ENCODE data around the gene CA10.

CA10 gene

DNA sequence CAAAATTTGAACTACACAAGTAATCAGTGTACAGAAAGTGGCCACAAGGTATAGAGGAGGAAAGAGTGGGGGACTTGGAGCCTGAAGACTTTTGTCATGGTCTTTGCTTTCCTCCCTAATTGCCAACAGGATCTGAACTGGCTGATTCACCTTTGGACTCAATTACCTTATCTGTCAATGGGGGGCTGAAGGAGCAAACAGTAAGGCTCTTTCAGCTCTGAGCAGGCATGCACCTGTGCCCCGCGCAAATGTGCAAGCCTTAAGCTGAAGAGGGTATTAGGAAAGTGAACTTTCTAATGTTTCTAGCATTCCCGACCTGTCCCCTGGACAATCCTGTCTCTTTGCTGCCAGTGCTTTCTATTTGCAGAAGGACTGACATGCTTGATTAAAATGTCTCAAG, 302.7 kb downstream of the CA10 start:
- no peak for DNase-seq

DNA sequence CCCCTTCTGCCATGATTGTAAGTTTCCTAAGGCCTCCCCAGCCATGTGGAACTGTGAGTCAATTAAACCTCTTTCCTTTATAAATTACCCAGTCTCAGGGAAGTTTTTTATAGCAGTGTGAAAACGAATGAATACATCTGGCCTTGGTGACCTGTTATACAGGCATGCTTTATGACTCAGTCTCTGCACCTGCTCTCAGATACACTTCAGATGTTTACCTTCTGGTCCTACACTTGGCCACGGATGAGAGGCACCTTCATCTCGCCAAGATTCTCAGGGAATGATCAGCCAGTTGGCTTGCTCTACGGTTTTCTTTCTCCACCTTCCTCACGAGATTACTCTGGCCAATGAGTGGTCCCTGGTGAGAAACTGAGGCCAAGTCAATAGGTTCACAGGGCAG, 304.7 kb downstream of the CA10 start:
- no peak for DNase-seq

GRCh38 chr17:51852603-51853002, 305.9 kb downstream of the CA10 start:
- DNase-seq, result no peak

DNA sequence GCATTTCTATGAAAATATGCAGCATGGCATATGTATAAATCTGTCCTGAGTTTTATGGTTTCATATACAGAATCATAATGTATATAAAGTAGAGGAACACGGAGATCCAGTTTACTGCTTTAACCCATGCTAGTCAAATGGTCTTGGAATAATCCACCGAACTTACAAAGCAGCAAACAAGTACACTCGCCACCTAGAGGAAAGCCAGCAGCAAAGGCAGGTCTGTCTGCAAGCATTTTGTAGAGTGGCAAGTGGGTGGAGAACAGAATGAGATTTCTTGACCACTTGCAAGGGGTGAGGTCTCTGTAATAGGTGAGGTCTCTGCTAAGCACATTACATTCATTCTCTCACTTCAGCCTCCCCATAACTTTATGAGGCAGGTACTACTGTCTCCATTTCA, 308.3 kb downstream of the CA10 start:
- DNase-seq, result no peak

DNA sequence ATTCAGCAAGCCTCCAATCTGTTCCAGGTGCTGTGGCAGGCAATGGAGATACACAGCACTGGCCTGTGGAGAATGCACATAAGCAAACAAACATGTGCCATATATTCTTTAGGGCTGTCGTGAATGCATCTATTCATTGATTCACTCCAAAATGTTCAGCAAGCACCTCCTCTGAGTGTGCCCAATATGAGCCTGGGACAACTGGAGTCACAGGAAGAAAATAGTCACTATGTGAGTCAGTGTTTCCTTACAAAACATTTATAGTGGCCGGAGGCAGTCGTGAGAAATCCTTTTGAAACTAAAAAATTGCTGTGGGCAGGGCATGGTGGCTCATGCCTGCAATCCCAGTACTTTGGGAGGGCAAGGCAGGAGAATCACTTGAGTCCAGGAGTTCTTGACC, 310.1 kb downstream of the CA10 start:
- DNase-seq, result no peak

GRCh38 chr17:51846566-51846965, 311.9 kb downstream of the CA10 start:
- no peak for DNase-seq

- DNase-seq, result no peak
These were observed 312.7 kb downstream of the CA10 start for GRCh38 chr17:51845776-51846175.

DNA sequence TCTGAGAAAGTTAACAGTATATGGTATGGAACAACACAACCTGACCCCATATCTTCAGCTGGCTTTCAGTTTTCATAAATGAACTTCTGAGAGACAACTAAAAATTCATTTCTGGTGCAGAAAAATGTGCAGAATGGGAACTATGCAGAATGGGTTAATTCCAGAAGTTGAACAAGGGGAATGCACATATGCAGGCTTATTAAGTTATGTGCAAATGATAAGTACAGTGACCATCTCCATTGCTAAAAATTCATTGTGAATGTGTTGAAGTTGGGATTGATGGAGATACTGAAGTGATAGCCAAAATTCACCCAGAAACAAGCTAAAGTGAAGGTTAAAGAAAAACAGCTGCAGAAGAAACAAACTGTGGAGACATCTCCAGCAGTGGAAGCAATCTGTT, 315.8 kb downstream of the CA10 start:
- DNase-seq, result no peak

DNA sequence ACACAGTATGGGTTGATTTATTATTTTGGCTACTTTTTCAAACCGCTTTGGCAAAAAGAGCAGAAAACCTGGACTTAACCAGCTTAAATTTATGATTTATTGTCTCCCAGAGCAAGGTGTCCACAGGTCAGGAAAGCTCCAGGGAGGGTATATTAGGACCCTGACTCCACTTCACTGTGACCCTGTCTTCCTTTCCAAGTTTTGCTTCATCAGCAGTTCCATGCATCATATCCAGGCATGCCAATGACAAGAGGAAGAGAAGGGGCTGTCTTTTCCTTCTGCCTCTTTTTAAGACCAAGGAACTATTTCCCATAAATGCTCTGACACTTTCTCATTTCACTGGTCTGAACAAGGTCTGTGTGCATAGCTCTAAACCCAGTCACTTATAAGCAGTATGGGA, 316.8 kb downstream of the CA10 start:
- DNase-seq, result no peak

GRCh38 chr17:51840688-51841087, 317.8 kb downstream of the CA10 start:
- DNase-seq, result no peak

DNA sequence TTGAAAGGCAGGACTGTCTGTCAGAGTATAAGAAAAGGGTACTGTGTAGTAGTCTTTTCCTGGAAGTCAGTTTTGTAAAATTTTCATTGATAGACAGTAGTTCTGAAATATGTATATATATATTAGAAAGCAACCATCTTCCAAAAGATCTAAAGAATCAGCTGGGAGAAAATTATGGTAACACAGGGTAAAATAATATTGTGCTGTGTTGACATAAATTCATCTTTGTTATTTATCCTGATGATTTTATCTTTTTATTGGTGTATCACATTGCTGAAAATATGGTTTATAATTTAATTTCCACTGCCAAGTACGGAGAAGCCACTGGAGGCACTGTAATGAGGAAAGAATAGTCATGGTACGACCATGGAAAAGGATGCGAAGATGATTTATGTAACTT, 324.9 kb downstream of the CA10 start:
- no peak for DNase-seq

- DNase-seq, result no peak
These were observed 325.5 kb downstream of the CA10 start for GRCh38 chr17:51833045-51833444.

- no peak for DNase-seq
These were observed 327.6 kb downstream of the CA10 start for GRCh38 chr17:51830886-51831285.

DNA sequence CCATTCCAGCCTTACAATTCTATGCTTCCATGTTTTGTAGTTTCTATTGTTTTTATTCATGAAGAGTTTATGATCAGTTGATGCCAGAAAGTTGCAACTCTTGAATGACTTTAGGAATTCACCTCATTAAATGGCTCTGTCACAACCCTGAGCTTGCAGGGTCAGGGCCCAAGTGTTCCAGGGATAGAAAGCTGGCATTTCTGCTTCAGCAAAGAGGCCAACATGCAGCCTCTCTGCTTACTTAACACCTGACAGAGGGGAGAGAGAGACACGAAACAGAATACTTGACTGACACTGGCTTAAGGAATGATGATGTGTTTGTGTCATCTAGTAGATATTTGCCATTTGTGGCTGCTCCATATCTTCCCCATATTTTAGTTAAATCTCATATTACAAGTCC, 328.1 kb downstream of the CA10 start:
- no peak for DNase-seq

GRCh38 chr17:51828901-51829300, 329.6 kb downstream of the CA10 start:
- DNase-seq, result no peak

DNA sequence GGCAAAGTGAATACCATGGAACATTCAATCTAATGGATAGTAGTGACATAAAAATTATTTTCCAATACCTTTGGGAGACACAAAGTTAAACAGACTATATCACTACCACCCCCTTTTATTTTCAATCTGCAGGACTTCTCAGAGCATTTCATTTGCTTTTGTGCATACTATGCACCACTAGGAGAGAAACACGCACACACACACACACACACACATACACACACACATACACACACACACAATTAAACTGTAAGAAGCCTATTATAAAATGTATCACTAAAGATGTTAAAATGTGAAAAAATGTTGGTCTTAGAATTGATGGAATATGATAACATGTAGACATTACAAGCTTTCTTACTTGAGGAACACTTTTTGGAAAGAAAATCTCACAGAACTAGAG, 331.4 kb downstream of the CA10 start:
- DNase-seq, result no peak

DNA sequence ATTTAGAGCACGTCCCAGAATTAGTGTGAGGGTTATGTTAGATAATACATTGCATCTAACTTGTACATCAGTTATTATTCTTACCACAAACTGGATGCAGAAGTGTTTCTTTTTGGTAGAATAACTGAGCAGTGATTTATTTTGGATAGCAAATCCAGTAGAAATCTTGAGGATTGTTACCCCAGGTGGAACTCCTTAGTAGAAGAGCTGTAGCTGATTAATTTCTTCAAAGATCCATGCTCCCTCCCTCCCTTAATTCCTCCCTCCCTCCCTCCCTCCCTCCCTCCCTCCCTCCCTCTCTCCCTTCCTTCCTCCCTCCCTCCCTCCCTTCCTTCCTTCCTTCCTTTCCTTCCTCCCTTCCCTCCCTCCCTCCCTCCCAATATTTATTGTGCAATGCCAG, 337.7 kb downstream of the CA10 start:
- no peak for DNase-seq

GRCh38 chr17:51820252-51820651, 338.3 kb downstream of the CA10 start:
- DNase-seq, result no peak

DNA sequence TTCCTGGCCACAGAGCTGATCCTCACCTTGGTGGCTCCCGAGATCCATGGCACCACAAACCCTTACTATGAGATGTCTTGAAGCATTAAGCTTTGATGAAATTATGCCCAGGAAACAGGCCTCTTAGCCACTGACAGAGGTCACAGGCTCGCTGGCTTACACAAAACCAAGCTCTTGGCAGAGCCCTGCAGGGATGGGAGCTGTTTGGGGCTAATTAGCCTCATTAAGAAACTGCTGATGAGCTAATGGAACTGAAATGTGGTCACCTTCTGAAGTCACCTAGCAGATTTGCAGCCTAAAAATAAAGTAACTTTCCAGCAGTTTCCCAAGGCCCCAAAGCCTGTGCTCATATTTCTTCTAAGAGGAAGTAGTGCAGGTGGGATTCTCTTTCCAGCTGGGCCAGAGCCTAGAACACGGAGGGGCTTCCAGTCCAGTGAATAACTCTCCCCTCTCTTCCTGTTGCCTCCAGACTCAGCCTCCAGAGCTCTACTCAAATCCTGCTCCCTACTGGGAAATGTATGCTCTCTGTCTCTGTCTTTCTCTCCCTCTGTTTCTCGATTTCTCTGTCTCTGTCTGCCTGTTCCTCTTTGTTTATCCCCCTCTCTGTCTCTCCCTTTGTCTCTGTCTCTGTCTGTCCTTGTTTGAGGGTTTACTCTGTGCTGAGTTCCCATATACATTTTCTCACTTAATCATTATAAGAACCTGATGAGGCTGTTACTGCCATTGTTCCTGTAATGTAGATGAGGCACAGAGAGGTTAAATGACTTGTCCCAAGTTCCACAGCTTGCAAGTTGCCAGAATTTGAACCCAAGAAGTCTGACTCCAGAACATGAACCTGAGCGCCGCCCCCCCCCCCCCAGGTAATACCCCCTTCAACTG, 338.9 kb downstream of the CA10 start:
- DNase-seq, result no peak

DNA sequence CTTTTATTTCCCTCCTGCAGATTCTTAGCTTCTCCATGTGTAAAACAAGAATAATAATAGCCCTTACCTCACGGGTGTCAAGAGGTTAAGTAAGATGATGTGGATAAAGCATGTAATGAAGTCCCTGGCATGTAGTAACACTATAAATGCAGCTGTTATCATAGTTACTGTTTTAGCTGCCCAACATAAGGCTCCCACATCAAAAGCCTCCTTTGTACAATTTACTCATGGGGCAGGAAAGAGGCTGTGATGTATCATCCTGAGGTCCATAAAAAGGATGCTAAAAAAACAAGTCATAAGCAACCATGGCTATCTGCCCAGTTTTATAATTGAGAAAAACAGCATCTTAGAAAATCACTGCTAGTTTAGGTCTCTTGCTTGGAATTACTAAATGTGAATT, 339.7 kb downstream of the CA10 start:
- peak in 1 of 2 experiments; percentile 8 for DNase-seq

DNA sequence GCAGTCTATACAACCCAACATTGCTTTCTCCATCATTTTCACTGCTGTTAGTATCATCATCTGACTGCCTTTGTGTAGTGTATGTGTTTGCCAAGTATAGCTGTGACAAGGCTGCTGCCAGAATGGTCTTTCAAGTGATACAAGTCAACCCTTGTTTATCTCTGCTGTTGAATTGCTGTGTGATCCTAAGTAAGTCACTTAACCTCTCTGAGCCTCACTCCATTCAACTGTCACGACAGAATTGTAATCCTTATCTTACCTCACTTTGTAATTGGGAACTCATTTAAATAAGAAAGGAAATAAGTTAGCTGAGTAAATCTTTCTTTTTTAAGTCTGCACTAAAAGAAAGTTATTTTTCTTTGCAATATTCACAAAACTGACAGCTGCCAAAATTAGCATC, 340.6 kb downstream of the CA10 start:
- DNase-seq, result no peak

- no peak for DNase-seq
These were observed 341.4 kb downstream of the CA10 start for GRCh38 chr17:51817117-51817516.

DNA sequence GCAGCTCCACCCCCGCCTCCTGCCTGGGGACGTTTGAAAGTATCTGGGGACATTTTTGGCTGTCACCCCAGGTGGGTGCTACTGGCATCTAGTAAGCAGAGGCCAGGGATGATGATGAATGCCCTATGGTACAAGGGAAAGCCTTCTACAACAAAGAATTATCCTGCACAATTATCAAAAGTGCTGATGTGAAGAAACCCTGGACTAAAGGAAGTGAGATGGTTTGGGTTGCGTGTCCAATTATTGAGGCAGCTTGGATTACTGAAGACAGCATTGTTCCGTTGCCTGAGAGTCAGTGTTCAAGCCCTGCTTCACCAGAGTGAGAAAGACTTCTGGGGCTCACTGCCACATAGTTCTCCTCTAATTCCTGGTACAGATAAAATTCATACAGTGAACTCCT, 343.4 kb downstream of the CA10 start:
- DNase-seq, result no peak

DNA sequence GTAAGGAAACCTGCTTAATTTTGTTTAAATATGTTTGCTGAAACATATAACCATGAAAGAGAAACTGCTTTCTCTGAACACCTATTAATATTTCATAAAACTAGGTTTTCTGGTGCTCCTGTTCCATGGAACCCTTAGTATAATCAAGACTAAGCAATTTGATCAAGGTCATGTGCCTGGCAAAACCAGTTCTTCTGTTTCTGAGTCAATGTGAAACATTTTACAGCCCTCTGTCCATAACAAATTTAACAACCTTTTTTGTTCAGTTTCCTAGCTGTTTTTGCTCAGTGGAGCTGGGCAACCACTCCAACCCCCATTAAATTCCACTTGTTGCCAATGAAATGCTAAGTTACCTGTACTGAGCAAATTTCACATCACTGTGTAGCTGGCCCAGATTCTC, 344.0 kb downstream of the CA10 start:
- no peak for DNase-seq

GRCh38 chr17:51813784-51814174, 344.7 kb downstream of the CA10 start:
- no peak for DNase-seq
